Measurements from ENCODE around the gene PPM1K.

Gene PPM1K

DNA sequence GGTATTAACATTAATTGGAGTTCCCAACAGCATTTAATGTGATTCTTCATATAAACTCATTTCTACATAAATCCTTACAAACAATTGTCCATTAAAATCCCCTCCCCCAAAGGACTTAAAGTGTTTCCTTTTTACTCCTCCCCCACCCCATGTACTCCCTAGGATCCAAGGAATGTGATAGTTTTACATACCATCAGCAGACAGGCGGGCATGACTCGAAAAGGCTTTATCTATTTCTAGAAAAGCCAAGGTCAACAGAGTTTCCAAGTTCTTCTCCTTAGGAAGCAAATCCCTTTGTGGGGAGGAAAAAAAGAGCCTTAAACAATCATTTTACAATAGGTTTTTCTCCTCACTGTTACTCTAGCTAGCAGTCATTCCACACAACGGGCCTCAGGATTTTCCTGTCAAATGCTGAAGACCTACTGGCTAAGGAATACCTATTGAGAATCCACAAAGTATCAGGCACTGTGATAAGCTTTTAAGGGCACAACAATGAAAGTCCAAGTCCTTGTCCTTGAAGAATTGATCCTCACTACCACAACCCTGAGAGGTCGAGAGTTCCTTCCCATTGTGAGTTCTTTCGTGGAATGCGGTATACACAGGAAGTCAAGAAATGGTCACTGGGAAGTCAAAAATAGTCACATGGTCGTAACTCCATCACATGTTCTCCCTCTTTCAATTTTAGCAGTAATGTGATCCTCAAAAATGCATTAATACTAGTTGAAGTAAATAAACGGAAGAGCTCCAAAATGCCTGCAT lies 7.2 kb downstream of the PPM1K start:
- Histone ChIP-seq H3K79me2 (ENCODE audit: control insufficient read depth, insufficient read depth, low read length, unreplicated experiment) (peaks cover 33% of the 10 kb centered on the region), H3K27me3 (ENCODE audit: insufficient read depth, low read length) (no peaks in the 10 kb centered on the region), H2AFZ (ENCODE audit: low read length, unreplicated experiment) (no peak overlapping the region), H3K4me1 (ENCODE audit: control insufficient read depth, insufficient read depth, low read length, unreplicated experiment) (peaks cover 8% of the 10 kb centered on the region), H3K4me3 (ENCODE audit: low read depth, low read length) (no peak overlapping the region), H3K27ac (ENCODE audit: low read depth, low read length) (no peak overlapping the region), H3K36me3 (ENCODE audit: insufficient read depth, low read length) (peaks cover 32% of the 10 kb centered on the region)

DNA sequence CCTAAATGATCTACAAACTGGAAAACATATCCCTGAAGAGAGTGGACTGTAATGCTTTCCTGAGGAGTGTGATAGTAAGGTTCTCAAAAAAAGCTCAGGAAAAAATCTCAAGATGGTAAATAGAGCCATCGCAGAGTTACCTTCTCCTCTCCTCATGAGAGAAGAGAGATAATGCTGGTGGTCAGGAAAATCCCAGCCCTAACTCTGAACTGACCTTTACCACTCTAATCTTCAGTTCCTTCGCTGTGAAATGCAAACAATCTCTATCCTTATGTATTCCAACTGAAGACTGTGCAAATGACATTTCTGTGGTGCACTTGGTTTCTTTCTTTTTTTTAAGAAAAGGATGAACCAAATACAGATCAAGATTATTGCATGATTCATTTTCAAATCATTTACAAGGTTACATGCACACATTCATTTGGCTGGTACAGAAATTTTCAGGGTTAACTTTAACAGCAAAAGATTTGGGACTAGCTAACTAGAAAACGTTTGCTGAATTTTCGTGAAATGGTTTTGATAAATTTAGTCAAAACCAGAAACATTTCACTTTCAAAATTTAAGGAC lies 8.3 kb downstream of the PPM1K start:
- no peaks in the 10 kb centered on the region for H3K27me3 ChIP-seq (ENCODE audit: insufficient read depth, low read length)
- H2AFZ ChIP-seq (ENCODE audit: low read length, unreplicated experiment): no peak overlapping the region
- H3K79me2 ChIP-seq (ENCODE audit: control insufficient read depth, insufficient read depth, low read length, unreplicated experiment): peaks cover 25% of the 10 kb centered on the region
- no peak overlapping the region for H3K4me3 ChIP-seq (ENCODE audit: low read depth, low read length)
- H3K36me3 ChIP-seq (ENCODE audit: insufficient read depth, low read length): peaks cover 32% of the 10 kb centered on the region
- H3K4me1 ChIP-seq (ENCODE audit: control insufficient read depth, insufficient read depth, low read length, unreplicated experiment): no peaks in the 10 kb centered on the region
- no peak overlapping the region for H3K27ac ChIP-seq (ENCODE audit: low read depth, low read length)

DNA sequence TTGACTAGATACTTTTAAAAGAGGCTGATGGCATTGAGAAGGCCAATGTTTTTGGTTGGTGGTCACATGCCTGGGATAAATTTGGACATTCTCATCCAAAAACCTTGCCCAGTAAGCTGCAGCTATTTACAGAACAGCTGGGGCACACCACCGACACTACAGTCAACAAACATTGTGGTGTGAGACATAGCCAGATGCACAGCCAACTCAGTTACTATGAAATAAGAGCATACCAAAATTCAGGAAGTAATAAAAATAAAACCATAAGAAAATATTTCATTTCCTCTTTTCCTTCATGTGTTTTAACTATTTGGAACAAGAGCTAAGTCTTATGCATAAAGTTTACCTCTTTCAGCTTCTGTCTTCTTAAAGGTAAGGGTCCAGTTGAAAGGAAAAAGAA lies 8.8 kb downstream of the PPM1K start:
- no peaks in the 10 kb centered on the region for H3K27me3 ChIP-seq (ENCODE audit: insufficient read depth, low read length)
- H3K27ac ChIP-seq (ENCODE audit: low read depth, low read length): no peak overlapping the region
- H3K36me3 ChIP-seq (ENCODE audit: insufficient read depth, low read length): peaks cover 32% of the 10 kb centered on the region
- no peaks in the 10 kb centered on the region for H3K4me1 ChIP-seq (ENCODE audit: control insufficient read depth, insufficient read depth, low read length, unreplicated experiment)
- H3K4me3 ChIP-seq (ENCODE audit: low read depth, low read length): no peak overlapping the region
- H3K79me2 ChIP-seq (ENCODE audit: control insufficient read depth, insufficient read depth, low read length, unreplicated experiment): peaks cover 21% of the 10 kb centered on the region
- H2AFZ ChIP-seq (ENCODE audit: low read length, unreplicated experiment): no peak overlapping the region

DNA sequence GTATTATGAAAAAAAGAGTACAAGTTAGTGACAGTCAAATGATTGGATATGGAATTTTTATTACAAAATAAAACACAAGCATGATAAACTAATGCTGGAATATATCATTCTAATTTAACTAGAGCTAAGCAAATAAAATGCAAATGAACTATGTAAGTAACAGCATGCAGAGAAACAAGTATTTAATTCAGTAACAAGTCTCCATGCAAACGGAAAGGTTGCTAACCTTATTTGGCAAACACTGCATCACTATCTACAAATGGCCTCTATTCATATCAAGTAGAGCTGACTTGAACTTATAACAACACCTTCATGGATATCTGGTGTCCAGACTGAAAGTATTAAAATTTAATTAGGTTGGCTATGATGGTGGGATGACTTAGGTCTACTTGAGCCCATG lies 15.4 kb downstream of the PPM1K start:
- no peaks in the 10 kb centered on the region for H3K27me3 ChIP-seq (ENCODE audit: insufficient read depth, low read length)
- no peaks in the 10 kb centered on the region for H3K4me1 ChIP-seq (ENCODE audit: control insufficient read depth, insufficient read depth, low read length, unreplicated experiment)
- H3K4me3 ChIP-seq (ENCODE audit: low read depth, low read length): no peak overlapping the region
- no peaks in the 10 kb centered on the region; the same call in none of the 2 replicates for H3K36me3 ChIP-seq (ENCODE audit: insufficient read depth, low read length)
- no peaks in the 10 kb centered on the region for H3K79me2 ChIP-seq (ENCODE audit: control insufficient read depth, insufficient read depth, low read length, unreplicated experiment)
- no peak overlapping the region for H2AFZ ChIP-seq (ENCODE audit: low read length, unreplicated experiment)
- no peak overlapping the region for H3K27ac ChIP-seq (ENCODE audit: low read depth, low read length)

DNA sequence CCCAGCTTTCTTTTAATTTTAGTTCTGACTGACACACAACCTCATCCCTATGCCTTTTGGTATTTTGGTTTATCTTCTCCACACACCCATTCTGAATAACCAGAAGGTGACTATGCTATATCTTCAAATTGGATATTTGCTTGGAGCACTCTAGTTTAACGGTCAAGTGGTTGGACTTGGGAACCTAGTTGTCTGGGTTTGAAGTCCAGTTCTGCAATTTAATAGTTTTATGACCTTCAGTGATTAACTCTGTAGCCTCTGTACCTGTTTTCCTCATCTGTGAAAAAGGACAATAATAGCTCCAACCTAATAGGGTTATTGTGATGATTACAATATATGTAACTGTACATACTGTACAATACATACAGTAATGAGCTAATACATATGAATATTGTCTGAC lies 20.0 kb downstream of the PPM1K start:
- Histone ChIP-seq H2AFZ (ENCODE audit: low read length, unreplicated experiment) (no peak overlapping the region), H3K36me3 (ENCODE audit: insufficient read depth, low read length) (peaks cover 12% of the 10 kb centered on the region), H3K27me3 (ENCODE audit: insufficient read depth, low read length) (no peaks in the 10 kb centered on the region), H3K4me1 (ENCODE audit: control insufficient read depth, insufficient read depth, low read length, unreplicated experiment) (no peaks in the 10 kb centered on the region), H3K27ac (ENCODE audit: low read depth, low read length) (no peak overlapping the region), H3K4me3 (ENCODE audit: low read depth, low read length) (no peak overlapping the region), H3K79me2 (ENCODE audit: control insufficient read depth, insufficient read depth, low read length, unreplicated experiment) (no peaks in the 10 kb centered on the region)

DNA sequence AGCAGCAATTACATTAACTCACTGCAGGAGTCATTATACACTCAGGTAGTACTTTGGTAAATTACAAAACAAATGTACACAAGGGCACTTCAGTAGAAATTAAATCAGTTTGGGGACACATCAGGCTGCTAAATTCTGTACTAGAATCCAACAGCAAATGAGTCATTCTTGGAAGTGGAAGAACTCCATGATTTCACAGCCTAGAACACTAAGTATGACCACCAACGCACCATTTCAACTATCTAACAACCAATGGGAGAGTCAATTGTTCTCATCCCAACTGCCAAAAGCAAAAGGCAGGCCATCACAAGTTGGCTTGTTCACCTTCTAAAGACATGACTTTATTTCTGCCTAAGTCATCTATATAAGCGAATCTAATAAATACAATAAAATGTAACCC lies 26.6 kb downstream of the PPM1K start:
- Histone ChIP-seq H3K36me3 (ENCODE audit: insufficient read depth, low read length) (peaks cover 8% of the 10 kb centered on the region), H2AFZ (ENCODE audit: low read length, unreplicated experiment) (no peak overlapping the region), H3K27me3 (ENCODE audit: insufficient read depth, low read length) (no peaks in the 10 kb centered on the region), H3K4me1 (ENCODE audit: control insufficient read depth, insufficient read depth, low read length, unreplicated experiment) (no peaks in the 10 kb centered on the region), H3K79me2 (ENCODE audit: control insufficient read depth, insufficient read depth, low read length, unreplicated experiment) (no peaks in the 10 kb centered on the region), H3K27ac (ENCODE audit: low read depth, low read length) (no peak overlapping the region), H3K4me3 (ENCODE audit: low read depth, low read length) (no peak overlapping the region)

DNA sequence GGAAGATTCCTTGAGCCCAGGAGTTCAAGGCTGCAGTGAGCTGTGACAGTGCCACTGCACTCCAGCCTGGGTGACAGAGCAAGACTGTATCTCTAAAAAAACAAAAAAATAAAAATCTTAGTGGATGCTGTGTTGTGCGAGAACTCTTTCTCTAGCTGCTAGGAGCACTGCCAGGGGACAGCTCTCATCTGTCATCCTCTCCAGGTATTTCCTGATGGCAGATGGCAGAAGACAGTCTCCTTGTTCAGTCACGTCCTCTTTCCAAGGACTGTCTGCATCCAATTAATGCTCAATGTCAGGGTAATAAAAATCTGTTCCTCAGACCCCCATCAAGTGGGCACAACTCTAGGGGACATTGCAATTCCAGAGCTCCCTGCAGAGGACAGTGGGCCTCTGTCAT lies 29.2 kb downstream of the PPM1K start:
- H3K4me3 ChIP-seq (ENCODE audit: low read depth, low read length): no peak overlapping the region
- no peak overlapping the region for H3K27ac ChIP-seq (ENCODE audit: low read depth, low read length)
- H3K4me1 ChIP-seq (ENCODE audit: control insufficient read depth, insufficient read depth, low read length, unreplicated experiment): no peaks in the 10 kb centered on the region
- no peaks in the 10 kb centered on the region for H3K79me2 ChIP-seq (ENCODE audit: control insufficient read depth, insufficient read depth, low read length, unreplicated experiment)
- no peaks in the 10 kb centered on the region for H3K36me3 ChIP-seq (ENCODE audit: insufficient read depth, low read length)
- no peaks in the 10 kb centered on the region for H3K27me3 ChIP-seq (ENCODE audit: insufficient read depth, low read length)
- H2AFZ ChIP-seq (ENCODE audit: low read length, unreplicated experiment): no peak overlapping the region

DNA sequence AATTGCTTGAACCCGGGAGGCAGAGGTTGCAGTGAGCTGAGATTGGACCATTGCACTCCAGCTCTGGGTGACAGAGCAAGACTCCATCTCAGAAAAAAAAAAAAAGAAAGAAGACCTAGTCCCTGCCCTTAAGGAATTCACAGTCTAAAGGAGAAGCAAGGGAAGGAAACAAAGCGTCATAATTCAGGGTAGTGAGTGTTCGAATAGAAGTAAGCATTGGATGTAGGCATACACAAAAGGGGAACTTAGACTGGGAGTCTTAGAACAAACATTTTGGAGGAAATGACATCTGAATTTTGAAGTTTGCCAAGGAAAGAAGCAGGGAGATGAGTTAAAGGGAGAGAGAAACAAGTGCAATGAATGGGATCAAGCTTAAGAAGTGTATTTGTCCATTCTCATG lies 32.4 kb downstream of the PPM1K start:
- no peaks in the 10 kb centered on the region for H3K36me3 ChIP-seq (ENCODE audit: insufficient read depth, low read length)
- no peaks in the 10 kb centered on the region for H3K27me3 ChIP-seq (ENCODE audit: insufficient read depth, low read length)
- H2AFZ ChIP-seq (ENCODE audit: low read length, unreplicated experiment): no peak overlapping the region
- no peak overlapping the region for H3K27ac ChIP-seq (ENCODE audit: low read depth, low read length)
- H3K4me1 ChIP-seq (ENCODE audit: control insufficient read depth, insufficient read depth, low read length, unreplicated experiment): no peaks in the 10 kb centered on the region
- no peaks in the 10 kb centered on the region for H3K79me2 ChIP-seq (ENCODE audit: control insufficient read depth, insufficient read depth, low read length, unreplicated experiment)
- H3K4me3 ChIP-seq (ENCODE audit: low read depth, low read length): no peak overlapping the region

DNA sequence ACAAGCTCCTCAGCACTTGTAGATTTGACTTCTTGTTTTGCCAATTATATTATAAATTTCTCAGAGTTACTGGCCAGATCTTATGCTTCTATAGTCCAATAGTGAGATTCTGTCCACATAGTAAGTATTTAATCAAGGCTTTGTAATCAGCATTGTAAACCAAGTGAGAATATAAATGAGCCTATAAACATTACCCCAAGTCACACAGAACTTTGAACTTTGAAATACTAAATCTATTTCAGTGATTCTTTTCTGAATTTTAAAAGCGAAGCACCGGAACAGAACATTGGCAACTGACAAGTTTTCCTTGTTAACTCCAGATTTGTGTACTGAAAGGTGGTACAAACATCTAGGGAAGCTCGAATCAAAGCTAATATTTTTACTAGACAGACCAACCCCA lies 37.2 kb downstream of the PPM1K start:
- Histone ChIP-seq H3K27ac (ENCODE audit: low read depth, low read length) (no peak overlapping the region), H2AFZ (ENCODE audit: low read length, unreplicated experiment) (no peak overlapping the region), H3K27me3 (ENCODE audit: insufficient read depth, low read length) (no peaks in the 10 kb centered on the region), H3K4me1 (ENCODE audit: control insufficient read depth, insufficient read depth, low read length, unreplicated experiment) (no peaks in the 10 kb centered on the region), H3K4me3 (ENCODE audit: low read depth, low read length) (no peak overlapping the region), H3K36me3 (ENCODE audit: insufficient read depth, low read length) (no peaks in the 10 kb centered on the region), H3K79me2 (ENCODE audit: control insufficient read depth, insufficient read depth, low read length, unreplicated experiment) (no peaks in the 10 kb centered on the region)

DNA sequence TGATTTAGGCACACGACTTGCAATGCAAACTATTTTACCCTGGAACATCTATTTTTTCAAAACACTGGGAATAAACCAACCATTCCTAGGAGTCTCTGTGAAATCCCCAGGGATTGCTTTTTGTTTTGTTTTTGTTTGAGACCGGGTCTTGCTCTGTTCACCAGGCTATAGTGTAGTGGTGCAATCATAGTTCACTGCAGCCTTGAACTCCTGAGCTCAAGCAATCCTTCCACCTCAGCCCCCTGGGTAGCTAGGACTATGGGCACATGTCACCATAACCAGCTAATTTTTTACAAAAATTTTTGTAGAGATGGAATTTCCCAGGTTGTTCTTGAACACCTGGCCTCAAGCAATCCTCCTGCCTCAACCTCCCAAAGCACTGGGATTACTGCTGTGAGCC lies 37.8 kb downstream of the PPM1K start:
- Histone ChIP-seq H3K4me3 (ENCODE audit: low read depth, low read length) (no peak overlapping the region), H3K79me2 (ENCODE audit: control insufficient read depth, insufficient read depth, low read length, unreplicated experiment) (no peaks in the 10 kb centered on the region), H3K4me1 (ENCODE audit: control insufficient read depth, insufficient read depth, low read length, unreplicated experiment) (no peaks in the 10 kb centered on the region), H3K27me3 (ENCODE audit: insufficient read depth, low read length) (no peaks in the 10 kb centered on the region), H2AFZ (ENCODE audit: low read length, unreplicated experiment) (no peak overlapping the region), H3K27ac (ENCODE audit: low read depth, low read length) (no peak overlapping the region), H3K36me3 (ENCODE audit: insufficient read depth, low read length) (no peaks in the 10 kb centered on the region)

DNA sequence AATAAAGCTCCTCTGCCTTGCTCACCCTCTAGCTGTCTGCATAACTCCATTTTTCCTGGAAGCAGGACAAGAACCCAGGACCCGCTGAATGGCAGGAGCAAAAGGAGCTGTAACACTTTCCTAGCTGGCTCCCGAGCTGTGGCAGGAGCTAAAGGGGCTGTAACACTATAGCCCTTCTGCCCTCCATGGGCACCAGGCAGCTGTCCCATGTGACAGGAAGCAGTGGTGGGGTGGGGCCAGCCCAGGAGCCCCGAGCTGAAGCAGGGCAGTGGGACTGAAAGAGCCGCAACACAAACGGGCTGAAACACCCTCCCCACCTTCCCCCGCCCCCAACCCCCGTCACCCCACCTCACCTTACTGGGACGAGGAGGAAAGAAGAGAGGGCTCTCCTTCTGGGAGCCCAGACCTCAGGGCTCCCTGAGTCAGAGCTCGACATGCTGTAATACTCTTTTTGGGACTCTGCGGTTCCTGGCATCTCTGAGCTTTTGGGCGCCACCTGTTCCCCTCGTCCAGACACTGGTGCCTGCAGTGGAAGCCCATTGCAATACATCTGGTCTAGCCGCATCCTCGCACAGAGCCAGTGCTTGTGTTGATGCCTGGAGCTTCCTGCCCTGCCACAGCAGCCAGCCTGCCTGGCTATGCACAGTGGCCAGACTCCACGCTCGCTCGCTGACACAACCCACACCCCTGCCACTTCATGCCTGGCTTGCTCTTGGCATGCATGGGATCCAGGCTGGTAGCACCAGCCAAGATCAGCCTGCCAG lies 39.4 kb downstream of the PPM1K start:
- Histone ChIP-seq H3K27me3 (ENCODE audit: insufficient read depth, low read length) (no peaks in the 10 kb centered on the region), H3K4me1 (ENCODE audit: control insufficient read depth, insufficient read depth, low read length, unreplicated experiment) (no peaks in the 10 kb centered on the region), H3K27ac (ENCODE audit: low read depth, low read length) (no peak overlapping the region), H3K36me3 (ENCODE audit: insufficient read depth, low read length) (no peaks in the 10 kb centered on the region), H3K79me2 (ENCODE audit: control insufficient read depth, insufficient read depth, low read length, unreplicated experiment) (no peaks in the 10 kb centered on the region), H2AFZ (ENCODE audit: low read length, unreplicated experiment) (no peak overlapping the region), H3K4me3 (ENCODE audit: low read depth, low read length) (no peak overlapping the region)

All from ACC112 (cell line).